GM23338 (cell line): ENCODE data around the gene KIF18B. TPM values are rescaled to one million over a fixed set of nuclear protein-coding genes. Genes with fewer than 3 reads are reported as not detected.

Experiments
- ATAC-seq: fragments of 200-7000 bp; cut with Tn5 transposase; 3 replicates; pipeline ENCODE4 v1.9.1; 2020
- DNase-seq: peaks from one replicate; pipeline ENCODE4 v3.0.0-alpha.2; 2015; ENCODE audit warnings: low spot score
- H2AFZ ChIP-seq: fragments of 200-600 bp; sonication (generic); 2 replicates; pipeline ENCODE4 v1.8.0; 2016; ENCODE audit warnings: antibody characterized with exemption, mild to moderate bottlenecking, moderate library complexity
- H3F3A ChIP-seq: fragments of 200-600 bp; sonication (generic); replicated peaks from 2 replicates; pipeline ENCODE4 v1.8.0; 2017; ENCODE audit warnings: antibody characterized with exemption, mixed run types, low read depth
- H3K27ac ChIP-seq: fragments of 200-600 bp; sonication (generic); 2 replicates; pipeline ENCODE4 v1.6.1; 2016; ENCODE audit warnings: low read depth
- H3K27me3 ChIP-seq: fragments of 200-600 bp; sonication (generic); 2 replicates; pipeline ENCODE4 v1.8.0; 2016; ENCODE audit warnings: mild to moderate bottlenecking, mixed run types, moderate library complexity; ENCODE audit not compliant: insufficient read depth
- H3K36me3 ChIP-seq: fragments of 200-600 bp; sonication (generic); 2 replicates; pipeline ENCODE4 v1.8.0; 2016; ENCODE audit warnings: mild to moderate bottlenecking; ENCODE audit not compliant: insufficient read depth
- H3K4me1 ChIP-seq: fragments of 200-600 bp; sonication (generic); 2 replicates; pipeline ENCODE4 v1.8.0; 2016; ENCODE audit warnings: mild to moderate bottlenecking, moderate library complexity; ENCODE audit not compliant: insufficient read depth
- H3K4me2 ChIP-seq: fragments of 200-600 bp; sonication (generic); 2 replicates; pipeline ENCODE4 v1.7.1; 2017; ENCODE audit warnings: mixed run types
- H3K4me3 ChIP-seq: fragments of 200-600 bp; sonication (generic); 2 replicates; pipeline ENCODE4 v1.6.1; 2016; ENCODE audit warnings: mixed run types
- H3K79me2 ChIP-seq: fragments of 200-600 bp; sonication (generic); replicated peaks from 2 replicates; pipeline ENCODE4 v1.8.0; 2017; ENCODE audit warnings: mild to moderate bottlenecking; ENCODE audit not compliant: insufficient read depth
- H3K9me2 ChIP-seq: fragments of 200-600 bp; sonication (generic); 2 replicates; pipeline ENCODE4 v1.8.0; 2017; ENCODE audit not compliant: insufficient read depth
- H4K20me1 ChIP-seq: fragments of 200-600 bp; sonication (generic); replicated peaks from 2 replicates; pipeline ENCODE4 v1.8.0; 2017; ENCODE audit warnings: mild to moderate bottlenecking; ENCODE audit not compliant: insufficient read depth
- H3K27ac Mint-ChIP-seq: 2 replicates; pipeline ENCODE4 v1.8.0; 2020; ENCODE audit warnings: inconsistent platforms, mild to moderate bottlenecking, moderate library complexity, mixed read lengths
- H3K27me3 Mint-ChIP-seq: 3 replicates; pipeline ENCODE4 v1.8.0; 2022; ENCODE audit warnings: low read depth, mild to moderate bottlenecking, moderate library complexity, mixed read lengths, inconsistent platforms; ENCODE audit not compliant: insufficient read depth, poor library complexity
- H3K36me3 Mint-ChIP-seq: 3 replicates; pipeline ENCODE4 v1.8.0; 2021; ENCODE audit warnings: low read depth, mild to moderate bottlenecking, inconsistent platforms, moderate library complexity, mixed read lengths
- H3K4me1 Mint-ChIP-seq: 3 replicates; pipeline ENCODE4 v1.8.0; 2020; ENCODE audit warnings: mild to moderate bottlenecking, inconsistent platforms, mixed read lengths
- H3K4me3 Mint-ChIP-seq: 3 replicates; pipeline ENCODE4 v1.8.0; 2021; ENCODE audit warnings: moderate library complexity, mild to moderate bottlenecking, inconsistent platforms, mixed read lengths
- H3K9me3 Mint-ChIP-seq: 3 replicates; pipeline ENCODE4 v1.8.0; 2020; ENCODE audit warnings: moderate library complexity, mild to moderate bottlenecking, inconsistent platforms, mixed read lengths
- CREB1 ChIP-seq: fragments of 250-450 bp; sonication (Bioruptor Pico); IDR thresholded peaks from 2 replicates; pipeline ENCODE4 v1.5.0; 2020; ENCODE audit warnings: low read depth, mild to moderate bottlenecking, moderate library complexity
- CTCF ChIP-seq, 2 experiments: fragments of 200-600 bp in 1 of 2; sonication (generic) in 1 of 2; conservative IDR thresholded peaks; 2 replicates each; pipeline versions ENCODE4 v1.5.1 to v1.6.1; 2016 to 2017; ENCODE audit warnings: antibody characterized with exemption in 2 of 2, low read depth in 2 of 2, mild to moderate bottlenecking in 2 of 2, moderate library complexity in 1 of 2
- ZNF462 ChIP-seq: fragments of 250-450 bp; sonication (Bioruptor Pico); IDR thresholded peaks from 2 replicates; pipeline ENCODE4 v1.5.0; 2020; ENCODE audit warnings: mild to moderate bottlenecking, moderate library complexity
- polyA plus RNA-seq: library from polyadenylated mRNA; unstranded; fragments of >200 nt; fragmentation: Nextera tagmentation; extraction: Ambion mirVana; gene quantifications from 2 replicates; pipeline ENCODE4 v1.2.1, GENCODE V29; 2016
- total RNA-seq: library from RNA; depleted of rRNA; stranded (reverse); fragments of >200 nt; shearing (Covaris generic); gene quantifications from 2 replicates; pipeline ENCODE4 v1.2.3, GENCODE V29; 2014
- TF ChIP-seq, protein P1 (sequence below): IDR thresholded peaks from one replicate; pipeline ENCODE4 v1.6.1; 2018; ENCODE audit warnings: antibody characterized with exemption; ENCODE audit not compliant: unreplicated experiment

KIF18B gene
- total and polyA plus RNA-seq, 2 experiments from 2014 or later: 14.1 to 28.4 TPM

- TF ChIP-seq ZNF462 (CRISPR knock-in tag): no peak
Observed at GRCh38 chr17:44972953-44973352, 25.4 kb upstream of the KIF18B start (continued).

- DNase-seq: peak; percentile 77
- peak overlapping the region; percentile 59 for H3K27ac Mint-ChIP-seq
- Histone ChIP-seq H3F3A (peaks cover 31% of the 10 kb centered on the region), H4K20me1 (no peaks in the 10 kb centered on the region), H3K27ac (0 out of 2 replicates have a peak overlapping the region, but pooled peaks have one; percentile 23), H3K36me3 (no peaks in the 10 kb centered on the region), H3K9me2 (no peaks in the 10 kb centered on the region), H3K4me2 (peak overlapping the region; percentile 99), H3K4me3 (peak overlapping the region; percentile 44), H2AFZ (peak overlapping the region; percentile 85), H3K79me2 (no peaks in the 10 kb centered on the region), H3K27me3 (peaks cover 40% of the 10 kb centered on the region), H3K4me1 (peaks cover 32% of the 10 kb centered on the region)
- peaks cover 30% of the 10 kb centered on the region for H3K4me1 Mint-ChIP-seq
- peaks cover 28% of the 10 kb centered on the region for H3K27me3 Mint-ChIP-seq
- TF ChIP-seq CREB1 (CRISPR knock-in tag) (no peak), CTCF (conservative IDR thresholded peaks at IDR 0.05; ENCODE audit: low read depth in 2 of 2) (no peak)
- TF ChIP-seq, protein P1, sequence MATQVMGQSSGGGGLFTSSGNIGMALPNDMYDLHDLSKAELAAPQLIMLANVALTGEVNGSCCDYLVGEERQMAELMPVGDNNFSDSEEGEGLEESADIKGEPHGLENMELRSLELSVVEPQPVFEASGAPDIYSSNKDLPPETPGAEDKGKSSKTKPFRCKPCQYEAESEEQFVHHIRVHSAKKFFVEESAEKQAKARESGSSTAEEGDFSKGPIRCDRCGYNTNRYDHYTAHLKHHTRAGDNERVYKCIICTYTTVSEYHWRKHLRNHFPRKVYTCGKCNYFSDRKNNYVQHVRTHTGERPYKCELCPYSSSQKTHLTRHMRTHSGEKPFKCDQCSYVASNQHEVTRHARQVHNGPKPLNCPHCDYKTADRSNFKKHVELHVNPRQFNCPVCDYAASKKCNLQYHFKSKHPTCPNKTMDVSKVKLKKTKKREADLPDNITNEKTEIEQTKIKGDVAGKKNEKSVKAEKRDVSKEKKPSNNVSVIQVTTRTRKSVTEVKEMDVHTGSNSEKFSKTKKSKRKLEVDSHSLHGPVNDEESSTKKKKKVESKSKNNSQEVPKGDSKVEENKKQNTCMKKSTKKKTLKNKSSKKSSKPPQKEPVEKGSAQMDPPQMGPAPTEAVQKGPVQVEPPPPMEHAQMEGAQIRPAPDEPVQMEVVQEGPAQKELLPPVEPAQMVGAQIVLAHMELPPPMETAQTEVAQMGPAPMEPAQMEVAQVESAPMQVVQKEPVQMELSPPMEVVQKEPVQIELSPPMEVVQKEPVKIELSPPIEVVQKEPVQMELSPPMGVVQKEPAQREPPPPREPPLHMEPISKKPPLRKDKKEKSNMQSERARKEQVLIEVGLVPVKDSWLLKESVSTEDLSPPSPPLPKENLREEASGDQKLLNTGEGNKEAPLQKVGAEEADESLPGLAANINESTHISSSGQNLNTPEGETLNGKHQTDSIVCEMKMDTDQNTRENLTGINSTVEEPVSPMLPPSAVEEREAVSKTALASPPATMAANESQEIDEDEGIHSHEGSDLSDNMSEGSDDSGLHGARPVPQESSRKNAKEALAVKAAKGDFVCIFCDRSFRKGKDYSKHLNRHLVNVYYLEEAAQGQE: no peak
- H3K4me3 Mint-ChIP-seq: peak overlapping the region; percentile 79
- H3K36me3 Mint-ChIP-seq: no peaks in the 10 kb centered on the region
- no peaks in the 10 kb centered on the region for H3K9me3 Mint-ChIP-seq
- ATAC-seq: peak; percentile 9
Observed at GRCh38 chr17:44971776-44972483, 24.4 kb upstream of the KIF18B start.
